Common myeloid progenitor, CD34-positive (primary cell): ENCODE results near the gene CDK5RAP2.

Experiments used
- CTCF ChIA-PET: fragments of 350-600 bp; sonication (Branson Sonifier 250); formaldehyde crosslinking; loops from one replicate; lab custom pipeline; 2021; ENCODE audit warnings: antibody characterized with exemption; lab: Charles Lee
- POLR2A ChIA-PET: fragments of 350-600 bp; sonication (Branson Sonifier 250); formaldehyde crosslinking; loops from one replicate; lab custom pipeline; 2021; ENCODE audit warnings: antibody characterized with exemption; lab: Charles Lee
- DNase-seq, 3 donors: peaks; one replicate each; pipeline versions ENCODE4 v3.0.0 to v3.0.0-alpha.2; 2013
- H3K27ac ChIP-seq, 2 experiments: 1 replicate in 1 of 2; 2 replicates in 1 of 2; pipeline ENCODE4 v1.7.0; 2013; ENCODE audit warnings: inconsistent platforms in 2 of 2, low read length in 2 of 2, mild to moderate bottlenecking in 2 of 2, low read depth in 1 of 2, moderate library complexity in 1 of 2; ENCODE audit not compliant: severe bottlenecking in 2 of 2, insufficient read depth in 1 of 2, poor library complexity in 1 of 2
- H3K27me3 ChIP-seq, 5 experiments: replicated peaks in 2 of 5; 1 replicate in 3 of 5; 2 replicates in 2 of 5; pipeline versions ENCODE4 v1.6.1 to v1.7.0; 2013; ENCODE audit warnings: low read length in 4 of 5, mild to moderate bottlenecking in 2 of 5, moderate library complexity in 2 of 5, inconsistent platforms in 1 of 5; ENCODE audit not compliant: insufficient read depth in 5 of 5, control insufficient read depth in 4 of 5
- H3K36me3 ChIP-seq, 4 experiments: 1 replicate in 2 of 4; 2 replicates in 2 of 4; pipeline versions ENCODE4 v1.6.1 to v1.7.0; 2013; ENCODE audit warnings: low read length in 3 of 4, control low read depth in 1 of 4, mild to moderate bottlenecking in 1 of 4; ENCODE audit not compliant: control insufficient read depth in 4 of 4, insufficient read depth in 4 of 4
- H3K4me1 ChIP-seq, 4 experiments: 1 replicate in 3 of 4; 2 replicates in 1 of 4; pipeline versions ENCODE4 v1.6.1 to v1.7.1; 2013; ENCODE audit warnings: low read length in 3 of 4, mild to moderate bottlenecking in 3 of 4, control low read depth in 1 of 4, inconsistent platforms in 1 of 4, moderate library complexity in 1 of 4; ENCODE audit not compliant: control insufficient read depth in 4 of 4, insufficient read depth in 4 of 4; ENCODE audit errors: control extremely low read depth in 1 of 4
- H3K4me3 ChIP-seq, 7 experiments: 1 replicate in 4 of 7; 2 replicates in 3 of 7; pipeline versions ENCODE4 v1.5.1 to v1.7.0; 2013; ENCODE audit warnings: mild to moderate bottlenecking in 7 of 7, low read length in 6 of 7, moderate library complexity in 6 of 7, inconsistent platforms in 2 of 7, low read depth in 2 of 7, control low read depth in 1 of 7; ENCODE audit not compliant: insufficient read depth in 4 of 7, control insufficient read depth in 1 of 7; ENCODE audit errors: extremely low read depth in 1 of 7
- H3K9me3 ChIP-seq, 5 experiments: 1 replicate in 4 of 5; 2 replicates in 1 of 5; pipeline versions ENCODE4 v1.6.1 to v1.7.1; 2013; ENCODE audit warnings: low read length in 4 of 5, mild to moderate bottlenecking in 2 of 5, inconsistent platforms in 1 of 5, low read depth in 1 of 5, moderate library complexity in 1 of 5; ENCODE audit not compliant: control insufficient read depth in 4 of 5, insufficient read depth in 2 of 5; ENCODE audit errors: control extremely low read depth in 1 of 5
- WGBS: methylation state at CpG from one replicate; pipeline ENCODE4 v1.1.5; 2013; ENCODE audit not compliant: insufficient coverage; 5-methylcytosine and 5-hydroxymethylcytosine counted together

CDK5RAP2 gene

GRCh38 chr9:120443976-120444375 is 136.0 kb downstream of the CDK5RAP2 start:
- no peak for DNase-seq
- Histone ChIP-seq H3K36me3 (peaks cover 20 to 77% (median 45%) of the 10 kb centered on the region in 4 experiments), H3K27ac (no peak overlapping the region), H3K9me3 (no peaks in the 10 kb centered on the region), H3K27me3 (no peaks in the 10 kb centered on the region), H3K4me3 (no peak overlapping the region), H3K4me1 (no peaks in the 10 kb centered on the region)
- CTCF ChIA-PET: no interaction called here
- 100% methylated on average over 1 of the region's 3 CpGs for WGBS
- POLR2A ChIA-PET: no interaction called here

- H3K4me1 ChIP-seq: no peaks in the 10 kb centered on the region
- H3K36me3 ChIP-seq: peaks cover 22 to 79% (median 49%) of the 10 kb centered on the region in 4 experiments
- WGBS: 88% methylated on average over 1 of the region's 2 CpGs
- H3K27ac ChIP-seq: no peak overlapping the region
- H3K27me3 ChIP-seq: no peaks in the 10 kb centered on the region
- no peak for DNase-seq
- CTCF ChIA-PET: no interaction called here
- no peak overlapping the region for H3K4me3 ChIP-seq
- POLR2A ChIA-PET: no interaction called here
- H3K9me3 ChIP-seq: no peaks in the 10 kb centered on the region
Observed at GRCh38 chr9:120443489-120443888, 136.5 kb downstream of the CDK5RAP2 start.

- no peak for DNase-seq
- peaks cover 24 to 83% (median 48%) of the 10 kb centered on the region in 4 experiments for H3K36me3 ChIP-seq
- H3K27me3 ChIP-seq: no peaks in the 10 kb centered on the region
- peaks cover 0 to 10% (median 4%) of the 10 kb centered on the region in 4 experiments for H3K4me1 ChIP-seq
- no peak overlapping the region for H3K4me3 ChIP-seq
- POLR2A ChIA-PET: no interaction called here
- H3K27ac ChIP-seq: no peak overlapping the region
- no peaks in the 10 kb centered on the region for H3K9me3 ChIP-seq
- CTCF ChIA-PET: interaction anchor here (1.2 to 1.5 kb wide), 2 partner anchors 10 to 13 kb away, joined by 3 to 4 read pairs; no protein-coding TSS in a partner anchor
- WGBS: 100% methylated on average over 5 of the region's 6 CpGs
Observed at GRCh38 chr9:120442308-120442995, 137.5 kb downstream of the CDK5RAP2 start.

GRCh38 chr9:120441426-120442307 is 138.3 kb downstream of the CDK5RAP2 start:
- H3K4me3 ChIP-seq: no peak overlapping the region
- ChIA-PET POLR2A (no interaction called here), CTCF (interaction anchor here (1.2 to 1.5 kb wide), 2 partner anchors 9 to 14 kb away, joined by 3 to 4 read pairs; no protein-coding TSS in a partner anchor)
- no peaks in the 10 kb centered on the region for H3K9me3 ChIP-seq
- H3K4me1 ChIP-seq: peaks cover 4 to 18% (median 9%) of the 10 kb centered on the region in 4 experiments
- H3K27ac ChIP-seq: no peak overlapping the region
- DNase-seq: no peak
- no peaks in the 10 kb centered on the region for H3K27me3 ChIP-seq
- 100% methylated on average over 5 of the region's 9 CpGs for WGBS
- peaks cover 22 to 82% (median 45%) of the 10 kb centered on the region in 4 experiments for H3K36me3 ChIP-seq

GRCh38 chr9:120440791-120441190 is 139.2 kb downstream of the CDK5RAP2 start:
- H3K4me1 ChIP-seq: peaks cover 4 to 20% (median 9%) of the 10 kb centered on the region in 4 experiments

GRCh38 chr9:120439926-120440325 is 140.0 kb downstream of the CDK5RAP2 start:
- no peak for DNase-seq
- Histone ChIP-seq H3K4me1 (peaks cover 4 to 20% (median 9%) of the 10 kb centered on the region in 4 experiments), H3K9me3 (no peaks in the 10 kb centered on the region), H3K27ac (no peak overlapping the region), H3K4me3 (no peak overlapping the region), H3K36me3 (peaks cover 20 to 69% (median 41%) of the 10 kb centered on the region in 4 experiments), H3K27me3 (no peaks in the 10 kb centered on the region)
- POLR2A ChIA-PET: no interaction called here
- WGBS: 92% methylated on average over 1 of the region's 1 CpG
- CTCF ChIA-PET: interaction anchor here (1.0 kb wide), 1 partner anchor 37 kb away, joined by 3 read pairs; no protein-coding TSS in a partner anchor

More at GRCh38 chr9:120440791-120441190, 139.2 kb downstream of the CDK5RAP2 start:
- no peaks in the 10 kb centered on the region for H3K27me3 ChIP-seq
- no peak for DNase-seq
- no peak overlapping the region for H3K4me3 ChIP-seq
- ChIA-PET CTCF (interaction anchor here (1.0 kb wide), 1 partner anchor 36 kb away, joined by 3 read pairs; no protein-coding TSS in a partner anchor), POLR2A (no interaction called here)
- H3K27ac ChIP-seq: no peak overlapping the region
- no peaks in the 10 kb centered on the region for H3K9me3 ChIP-seq
- WGBS: no CpG with 5 or more reads among the region's 1 CpG
- H3K36me3 ChIP-seq: peaks cover 22 to 77% (median 44%) of the 10 kb centered on the region in 4 experiments
